Osteoblast (primary cell): ENCODE results near the gene TCTA. TPM values are rescaled to one million over a fixed set of nuclear protein-coding genes. Genes with fewer than 3 reads are reported as not detected.
"Not testable (repeated sequence)": the region's sequence is repeated elsewhere in the genome, so short reads cannot be mapped to it uniquely, and the experiment has no call there.

Experiments
- DNase-seq: peaks from one replicate; pipeline ENCODE4 v3.0.0; 2011; ENCODE audit warnings: low spot score, mixed read lengths; ENCODE audit not compliant: insufficient read length; ENCODE audit errors: missing footprints
- H2AFZ ChIP-seq: 2 replicates; pipeline ENCODE4 v1.6.0; 2011; ENCODE audit warnings: mild to moderate bottlenecking, low read length
- H3K27ac ChIP-seq: 2 replicates; pipeline ENCODE4 v1.5.1; 2011; ENCODE audit warnings: mild to moderate bottlenecking, low read depth, low read length, moderate library complexity
- H3K27me3 ChIP-seq: 2 replicates; pipeline ENCODE4 v1.6.0; 2012; ENCODE audit warnings: mild to moderate bottlenecking, control low read depth, inconsistent platforms, low read length, moderate library complexity; ENCODE audit not compliant: insufficient read depth
- H3K36me3 ChIP-seq: 2 replicates; pipeline ENCODE4 v1.5.1; 2011; ENCODE audit warnings: mild to moderate bottlenecking, low read length, control low read depth, moderate library complexity; ENCODE audit not compliant: insufficient read depth
- H3K4me1 ChIP-seq: 2 replicates; pipeline ENCODE4 v1.5.1; 2011; ENCODE audit warnings: mild to moderate bottlenecking, low read length, control low read depth, moderate library complexity; ENCODE audit not compliant: insufficient read depth
- H3K4me2 ChIP-seq: 2 replicates; pipeline ENCODE4 v1.6.0; 2011; ENCODE audit warnings: mild to moderate bottlenecking, low read length; ENCODE audit not compliant: insufficient read depth
- H3K4me3 ChIP-seq: fragments of 200-600 bp; sonication (generic); 3 replicates; pipeline ENCODE4 v1.5.1; 2012; ENCODE audit warnings: mild to moderate bottlenecking, low read length, inconsistent platforms; ENCODE audit not compliant: insufficient read depth
- H3K79me2 ChIP-seq: 2 replicates; pipeline ENCODE4 v1.6.0; 2012; ENCODE audit warnings: mild to moderate bottlenecking, low read length, control low read depth, inconsistent platforms; ENCODE audit not compliant: insufficient read depth
- H3K9me3 ChIP-seq: 2 replicates; pipeline ENCODE4 v1.5.1; 2011; ENCODE audit warnings: low read depth, low read length, control low read depth
- H4K20me1 ChIP-seq: 2 replicates; pipeline ENCODE4 v1.6.0; 2012; ENCODE audit warnings: mild to moderate bottlenecking, low read length, control low read depth; ENCODE audit not compliant: insufficient read depth
- CTCF ChIP-seq: IDR thresholded peaks from 2 replicates; pipeline ENCODE4 v1.5.1; 2011; ENCODE audit warnings: mild to moderate bottlenecking, low read depth, low read length, moderate library complexity; ENCODE audit errors: extremely low read depth
- total RNA-seq: library from RNA; depleted of rRNA; stranded (reverse); fragments of >200 nt; gene quantifications from 2 replicates; pipeline ENCODE4 v1.2.3, GENCODE V29; 2012

TCTA gene
- total RNA-seq, 1 donor: 35.8 TPM

GRCh38 chr3:49386056-49386756, 26.0 kb upstream of the TCTA start:
- peaks cover 7% of the 10 kb centered on the region for H3K36me3 ChIP-seq
- TF ChIP-seq CTCF: no peak

GRCh38 chr3:49387721-49388120, 24.5 kb upstream of the TCTA start:
- Histone ChIP-seq H4K20me1 (peaks cover 79% of the 10 kb centered on the region), H3K79me2 (peaks cover 97% of the 10 kb centered on the region), H3K27ac (peak overlapping the region; percentile 15), H3K36me3 (peaks cover 7% of the 10 kb centered on the region), H3K4me3 (no peak overlapping the region), H3K4me2 (no peak overlapping the region), H3K27me3 (no peaks in the 10 kb centered on the region), H2AFZ (no peak overlapping the region), H3K4me1 (peaks cover 12% of the 10 kb centered on the region), H3K9me3 (no peaks in the 10 kb centered on the region)
- DNase-seq: peak; percentile 65
- no peak for TF ChIP-seq CTCF

More at GRCh38 chr3:49386056-49386756, 26.0 kb upstream of the TCTA start:
- H3K27ac ChIP-seq: no peak overlapping the region
- peaks cover 72% of the 10 kb centered on the region for H4K20me1 ChIP-seq
- H2AFZ ChIP-seq: no peak overlapping the region
- no peak overlapping the region for H3K4me2 ChIP-seq
- peaks cover 12% of the 10 kb centered on the region for H3K4me1 ChIP-seq
- no peaks in the 10 kb centered on the region for H3K9me3 ChIP-seq
- H3K79me2 ChIP-seq: peaks cover 97% of the 10 kb centered on the region
- DNase-seq: no peak
- H3K27me3 ChIP-seq: no peaks in the 10 kb centered on the region
- H3K4me3 ChIP-seq: no peak overlapping the region

- Histone ChIP-seq H3K4me3 (no peak overlapping the region), H4K20me1 (peaks cover 82% of the 10 kb centered on the region), H3K27ac (peak overlapping the region; percentile 15), H3K27me3 (no peaks in the 10 kb centered on the region), H3K36me3 (peaks cover 11% of the 10 kb centered on the region), H3K9me3 (no peaks in the 10 kb centered on the region), H3K4me2 (no peak overlapping the region), H3K4me1 (peaks cover 12% of the 10 kb centered on the region), H3K79me2 (peaks cover 97% of the 10 kb centered on the region), H2AFZ (no peak overlapping the region)
- no peak for TF ChIP-seq CTCF
- peak; percentile 67 for DNase-seq
Observed at GRCh38 chr3:49388289-49388820, 23.9 kb upstream of the TCTA start.

- peaks cover 11% of the 10 kb centered on the region for H3K36me3 ChIP-seq
- H3K4me2 ChIP-seq: no peak overlapping the region
- no peak for TF ChIP-seq CTCF
Observed at GRCh38 chr3:49389297-49389696, 22.9 kb upstream of the TCTA start.

GRCh38 chr3:49391310-49391709, 20.9 kb upstream of the TCTA start:
- peaks cover 82% of the 10 kb centered on the region for H4K20me1 ChIP-seq
- peaks cover 95% of the 10 kb centered on the region for H3K79me2 ChIP-seq
- H3K36me3 ChIP-seq: peaks cover 20% of the 10 kb centered on the region
- not testable (repeated sequence) for H3K4me3 ChIP-seq, H2AFZ ChIP-seq, DNase-seq, H3K27ac ChIP-seq, H3K4me2 ChIP-seq, H3K9me3 ChIP-seq, H3K27me3 ChIP-seq
- peaks cover 11% of the 10 kb centered on the region for H3K4me1 ChIP-seq

More at GRCh38 chr3:49389297-49389696, 22.9 kb upstream of the TCTA start:
- Histone ChIP-seq H3K27ac (no peak overlapping the region), H3K79me2 (peaks cover 95% of the 10 kb centered on the region), H2AFZ (no peak overlapping the region), H3K4me3 (no peak overlapping the region), H4K20me1 (peaks cover 81% of the 10 kb centered on the region), H3K9me3 (no peaks in the 10 kb centered on the region), H3K4me1 (peaks cover 12% of the 10 kb centered on the region), H3K27me3 (no peaks in the 10 kb centered on the region)
- no peak for DNase-seq
